Astrocyte of the spinal cord (primary cell): ENCODE measurements around the gene UNC119B.

Experiments used
- DNase-seq: peaks from one replicate; pipeline ENCODE4 v3.0.0; 2011; ENCODE audit warnings: low read depth, low spot score
- H3K4me3 ChIP-seq: 2 replicates; pipeline ENCODE4 v1.5.1; 2011; ENCODE audit warnings: low read depth, mild to moderate bottlenecking, low read length, moderate library complexity
- in situ Hi-C: cut with HindIII; loops from 2 replicates; pipeline ENCODE4 v1.10.0; 2017; ENCODE audit warnings: low sequenced_read_pairs
- TF ChIP-seq, protein P1 (sequence below): IDR thresholded peaks from 2 replicates; pipeline ENCODE4 v1.5.1; 2012; ENCODE audit warnings: low read depth, mild to moderate bottlenecking, low read length, inconsistent platforms

UNC119B gene

DNA sequence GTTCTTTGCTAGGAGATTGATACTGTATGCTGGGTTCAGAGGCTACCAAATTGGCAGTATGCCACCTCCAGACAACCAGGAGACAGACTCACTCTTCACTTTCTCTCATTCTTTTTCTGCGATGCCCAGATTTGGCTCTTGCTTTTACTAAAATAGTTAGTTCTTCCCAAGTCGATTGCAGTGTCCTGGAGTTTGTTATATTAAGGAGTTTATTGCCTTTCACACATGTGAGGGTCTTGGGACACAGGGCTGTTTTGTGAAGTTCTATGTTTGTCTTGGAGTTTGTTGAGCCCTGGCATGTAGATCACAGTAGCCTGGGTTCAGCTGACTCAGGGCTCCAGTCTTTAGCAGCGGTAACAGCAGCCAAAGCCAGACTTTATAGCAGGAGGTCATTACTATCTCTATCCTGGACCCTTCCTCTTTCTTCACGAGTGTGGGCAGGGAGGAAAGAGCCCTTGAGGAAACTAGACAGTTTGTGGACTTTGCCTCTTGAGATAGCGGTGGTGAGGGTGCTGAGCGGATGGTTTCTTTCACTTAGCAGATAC, 21.7 kb upstream of the UNC119B start:
- peak overlapping the region; percentile 70 for H3K4me3 ChIP-seq
- DNase-seq = peak; percentile 56
- in situ Hi-C loops = no loop called here
- TF ChIP-seq, protein P1, sequence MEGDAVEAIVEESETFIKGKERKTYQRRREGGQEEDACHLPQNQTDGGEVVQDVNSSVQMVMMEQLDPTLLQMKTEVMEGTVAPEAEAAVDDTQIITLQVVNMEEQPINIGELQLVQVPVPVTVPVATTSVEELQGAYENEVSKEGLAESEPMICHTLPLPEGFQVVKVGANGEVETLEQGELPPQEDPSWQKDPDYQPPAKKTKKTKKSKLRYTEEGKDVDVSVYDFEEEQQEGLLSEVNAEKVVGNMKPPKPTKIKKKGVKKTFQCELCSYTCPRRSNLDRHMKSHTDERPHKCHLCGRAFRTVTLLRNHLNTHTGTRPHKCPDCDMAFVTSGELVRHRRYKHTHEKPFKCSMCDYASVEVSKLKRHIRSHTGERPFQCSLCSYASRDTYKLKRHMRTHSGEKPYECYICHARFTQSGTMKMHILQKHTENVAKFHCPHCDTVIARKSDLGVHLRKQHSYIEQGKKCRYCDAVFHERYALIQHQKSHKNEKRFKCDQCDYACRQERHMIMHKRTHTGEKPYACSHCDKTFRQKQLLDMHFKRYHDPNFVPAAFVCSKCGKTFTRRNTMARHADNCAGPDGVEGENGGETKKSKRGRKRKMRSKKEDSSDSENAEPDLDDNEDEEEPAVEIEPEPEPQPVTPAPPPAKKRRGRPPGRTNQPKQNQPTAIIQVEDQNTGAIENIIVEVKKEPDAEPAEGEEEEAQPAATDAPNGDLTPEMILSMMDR = no peak

DNA sequence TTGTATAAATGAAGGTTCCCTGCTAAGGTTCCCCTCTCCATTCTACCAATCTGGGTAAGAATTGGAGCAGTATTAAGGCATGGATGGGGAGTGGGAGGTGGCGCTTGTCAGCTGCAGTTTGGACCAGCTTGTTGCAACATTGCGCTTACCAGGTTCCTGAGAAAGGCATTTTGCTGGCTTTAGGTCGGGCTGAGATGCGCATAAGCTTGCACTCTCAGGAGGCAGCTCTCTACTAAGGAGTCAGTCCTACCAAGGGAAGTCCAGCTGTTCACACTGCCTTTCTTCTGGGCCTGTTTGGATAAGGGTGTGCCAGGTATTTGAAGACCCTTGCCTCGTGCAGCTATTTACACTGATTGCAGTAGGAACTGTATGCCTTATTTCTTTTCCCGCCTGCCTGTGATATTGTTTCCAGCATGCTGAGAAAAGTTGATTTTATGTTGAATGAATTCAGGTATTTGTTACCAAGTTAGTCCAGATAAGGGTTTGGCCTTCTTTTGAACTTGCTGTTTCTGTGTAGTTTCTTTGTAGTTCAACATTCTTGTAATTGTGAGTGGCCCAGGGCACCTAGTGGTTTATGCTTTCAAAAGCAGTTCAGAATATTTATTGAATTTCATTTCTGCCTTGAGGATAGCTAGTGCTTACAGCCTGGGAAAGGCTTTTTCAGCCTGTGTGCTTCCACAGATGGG, 20.7 kb upstream of the UNC119B start:
- in situ Hi-C loops = no loop called here
- no peak for DNase-seq
- TF ChIP-seq, protein P1 = no peak
- H3K4me3 ChIP-seq = peak overlapping the region; percentile 70

DNA sequence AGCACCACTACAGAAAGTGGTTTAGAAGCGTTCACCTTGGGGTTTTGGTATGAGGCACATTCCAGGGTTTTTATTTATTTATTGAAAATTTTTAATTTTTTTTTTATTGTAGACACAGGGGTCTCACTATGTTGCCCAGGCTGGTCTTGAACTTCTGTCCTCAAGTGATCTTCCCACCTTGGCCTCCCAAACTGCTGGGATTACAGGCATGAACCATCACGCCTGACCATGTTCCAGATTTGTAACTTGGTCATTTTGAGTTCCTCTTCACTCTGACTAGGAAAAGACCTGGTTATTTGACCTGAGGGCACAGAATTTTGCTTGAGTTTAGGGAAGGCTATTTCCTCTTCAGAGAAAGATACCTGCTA, 20.2 kb upstream of the UNC119B start:
- no peak for DNase-seq
- in situ Hi-C loops = no loop called here
- H3K4me3 ChIP-seq = no peak overlapping the region
- TF ChIP-seq, protein P1 = no peak

DNA sequence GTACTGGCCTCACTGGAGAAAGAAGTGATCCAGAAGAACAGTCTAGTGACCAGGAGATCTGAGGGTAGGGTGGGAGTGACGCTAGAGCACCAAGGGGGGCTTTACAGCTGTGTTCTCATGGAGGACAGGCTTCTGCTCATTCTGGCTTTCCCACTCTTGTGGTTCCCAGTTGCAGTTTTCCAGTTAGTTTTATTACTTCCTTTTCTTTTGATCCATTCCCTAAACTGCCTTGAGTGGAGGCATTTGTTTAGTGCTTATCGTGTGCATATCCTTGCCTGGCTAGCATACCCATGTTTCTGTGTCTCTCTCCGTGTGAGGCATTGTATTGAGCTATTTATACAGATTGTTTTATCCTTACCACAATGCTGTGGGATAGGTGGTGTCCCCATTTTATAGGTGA, 19.3 kb upstream of the UNC119B start:
- no peak for DNase-seq
- H3K4me3 ChIP-seq = no peak overlapping the region
- in situ Hi-C loops = no loop called here
- TF ChIP-seq, protein P1 = no peak

DNA sequence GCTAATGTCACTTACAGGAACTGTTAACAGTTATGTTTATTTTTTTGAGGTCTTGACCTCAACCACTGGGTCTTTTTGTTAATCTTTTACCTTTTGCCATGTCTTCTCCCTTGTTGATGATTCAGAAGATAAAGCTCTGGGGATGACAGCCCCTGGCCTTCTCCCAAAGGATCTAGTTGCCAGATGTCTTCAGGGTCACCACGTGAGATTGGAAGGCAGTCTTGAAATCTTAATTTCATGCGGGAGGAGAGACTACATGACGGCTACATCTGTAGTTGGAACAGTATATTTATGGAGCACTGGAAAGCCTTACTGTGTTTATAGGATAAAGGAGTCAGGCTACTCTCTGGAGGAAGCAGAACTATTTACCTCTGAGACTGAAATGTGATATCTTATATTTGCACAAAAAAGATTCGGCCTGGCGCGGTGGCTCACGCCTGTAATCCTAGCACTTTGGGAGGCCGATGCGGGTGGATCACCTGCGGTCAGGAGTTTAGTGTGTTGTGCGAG, 17.7 kb upstream of the UNC119B start:
- no peak for DNase-seq
- in situ Hi-C loops = no loop called here
- TF ChIP-seq, protein P1 = no peak
- no peak overlapping the region for H3K4me3 ChIP-seq

DNA sequence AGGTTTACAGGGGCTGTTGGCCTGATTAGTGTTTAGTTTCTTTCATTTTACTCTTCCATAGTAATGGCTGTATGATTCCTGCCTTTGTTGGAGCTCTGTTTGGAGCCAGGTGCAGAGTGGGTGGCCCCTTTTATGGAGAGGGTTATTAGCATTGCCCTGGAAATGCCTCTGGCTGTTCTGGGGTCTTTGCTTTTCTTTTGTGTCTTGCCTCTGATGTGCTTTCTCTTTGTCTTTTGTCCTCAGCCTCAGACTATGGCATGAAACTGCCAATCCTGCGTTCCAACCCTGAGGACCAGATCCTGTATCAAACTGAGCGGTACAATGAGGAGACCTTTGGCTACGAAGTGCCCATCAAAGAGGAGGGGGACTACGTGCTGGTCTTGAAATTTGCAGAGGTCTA, 16.4 kb upstream of the UNC119B start:
- TF ChIP-seq, protein P1 = no peak
- no peak for DNase-seq
- in situ Hi-C loops = no loop called here
- no peak overlapping the region for H3K4me3 ChIP-seq
